ENCODE measurements around the gene FN3KRP.

- TF ChIP-seq TAF1 (IDR thresholded peaks at IDR 0.05; ENCODE audit: borderline replicate concordance, low read depth, low read length) = no peak
- no peak for TF ChIP-seq CTCF (IDR thresholded peaks at IDR 0.05)
- TF ChIP-seq PBX3 (IDR thresholded peaks at IDR 0.05) = no peak
- no peak for TF ChIP-seq MAX (IDR thresholded peaks at IDR 0.05; ENCODE audit: low read depth)
- TF ChIP-seq SMC3 (IDR thresholded peaks at IDR 0.05; ENCODE audit: low read depth, low read length) = no peak
- TF ChIP-seq JUND (IDR thresholded peaks at IDR 0.05) = no peak
- no peak for TF ChIP-seq CHD2 (IDR thresholded peaks at IDR 0.05; ENCODE audit: low read length, partially characterized antibody)
These were observed 29.9 kb upstream of the FN3KRP start for GRCh38 chr17:82686366-82687324.

Measured in SK-N-SH (cell line).